IMR-90 (cell line): ENCODE measurements around the gene ETV6. TPM values are rescaled to one million over a fixed set of nuclear protein-coding genes. Genes with fewer than 3 reads are reported as not detected.

ENCODE experiments used
- ATAC-seq: fragments of 200-7000 bp; cut with Tn5 transposase; 2 replicates; pipeline ENCODE4 v1.9.1; 2020; ENCODE audit warnings: low read depth, mild to moderate bottlenecking, moderate library complexity
- BruUV-seq: library from RNA; stranded (reverse); fragments of 400-500 nt; replicated peaks from 2 replicates; lab custom pipeline; 2021; lab: Mats Ljungman, UMichigan
- CTCF ChIA-PET: fragments of 300-600 bp; formaldehyde crosslinking; extraction: SDS; loops from one replicate; lab custom pipeline; 2021; ENCODE audit warnings: antibody characterized with exemption; lab: Yijun Ruan, JAX
- POLR2A ChIA-PET: fragments of 300-600 bp; sonication (Branson Sonifier 250); formaldehyde crosslinking; loops from one replicate; lab custom pipeline; 2022; ENCODE audit warnings: antibody characterized with exemption; ENCODE audit not compliant: unreplicated experiment; lab: Charles Lee
- DNase-seq: peaks from one replicate; pipeline ENCODE4 v3.0.0; 2013
- H2AFZ ChIP-seq: replicated peaks from 2 replicates; pipeline ENCODE3; 2013; ENCODE audit warnings: low read length, mild to moderate bottlenecking; ENCODE audit not compliant: poor library complexity
- H2AK5ac ChIP-seq: 2 replicates; pipeline ENCODE4 v1.6.1; 2013; ENCODE audit warnings: low read depth, low read length, inconsistent platforms
- H2AK9ac ChIP-seq: replicated peaks from 2 replicates; pipeline ENCODE3; 2013; ENCODE audit warnings: mild to moderate bottlenecking, low read depth, low read length, moderate library complexity; ENCODE audit not compliant: poor library complexity
- H2BK120ac ChIP-seq: 2 replicates; pipeline ENCODE4 v1.6.1; 2013; ENCODE audit warnings: low read depth, low read length, inconsistent platforms
- H2BK15ac ChIP-seq: 3 replicates; pipeline ENCODE4 v1.6.1; 2013; ENCODE audit warnings: low read depth, low read length, inconsistent platforms
- H2BK20ac ChIP-seq: 2 replicates; pipeline ENCODE4 v1.6.1; 2013; ENCODE audit warnings: low read depth, mild to moderate bottlenecking, inconsistent platforms, low read length, moderate library complexity
- H2BK5ac ChIP-seq: 2 replicates; pipeline ENCODE4 v1.6.1; 2013; ENCODE audit warnings: mild to moderate bottlenecking, low read depth, low read length, inconsistent platforms; ENCODE audit not compliant: poor library complexity, severe bottlenecking
- H3K14ac ChIP-seq: replicated peaks from 2 replicates; pipeline ENCODE4 v1.6.1; 2013; ENCODE audit warnings: low read depth, low read length, inconsistent platforms
- H3K18ac ChIP-seq: 2 replicates; pipeline ENCODE4 v1.6.1; 2013; ENCODE audit warnings: low read depth, low read length, control low read depth
- H3K23ac ChIP-seq: 2 replicates; pipeline ENCODE4 v1.6.1; 2013; ENCODE audit warnings: low read depth, low read length, inconsistent platforms
- H3K27ac ChIP-seq: 2 replicates; pipeline ENCODE4 v1.5.1; 2013; ENCODE audit warnings: mild to moderate bottlenecking, control low read depth, low read length; ENCODE audit not compliant: insufficient read depth
- H3K27me3 ChIP-seq: 2 replicates; pipeline ENCODE4 v1.6.1; 2013; ENCODE audit warnings: low read length; ENCODE audit not compliant: control insufficient read depth, insufficient read depth
- H3K36me3 ChIP-seq: 2 replicates; pipeline ENCODE4 v1.6.1; 2013; ENCODE audit warnings: low read length, mixed read lengths; ENCODE audit not compliant: control insufficient read depth, insufficient read depth
- H3K4ac ChIP-seq: 2 replicates; pipeline ENCODE4 v1.6.1; 2013; ENCODE audit warnings: low read depth, low read length, inconsistent platforms
- H3K4me1 ChIP-seq: 2 replicates; pipeline ENCODE4 v1.6.1; 2013; ENCODE audit warnings: low read length, mixed read lengths; ENCODE audit not compliant: control insufficient read depth, insufficient read depth
- H3K4me2 ChIP-seq: 2 replicates; pipeline ENCODE4 v1.6.1; 2013; ENCODE audit warnings: low read depth, mild to moderate bottlenecking, control low read depth, low read length, moderate library complexity
- H3K4me3 ChIP-seq: 2 replicates; pipeline ENCODE4 v1.5.1; 2013; ENCODE audit warnings: low read depth, mild to moderate bottlenecking, control low read depth, low read length, moderate library complexity; ENCODE audit not compliant: insufficient read depth
- H3K56ac ChIP-seq: 2 replicates; pipeline ENCODE4 v1.6.1; 2013; ENCODE audit warnings: low read length, inconsistent platforms; ENCODE audit not compliant: insufficient read depth; ENCODE audit errors: extremely low read depth
- H3K79me1 ChIP-seq, 2 experiments: 2 replicates each; pipeline ENCODE4 v1.6.1; 2013; ENCODE audit warnings: low read length in 2 of 2, inconsistent platforms in 1 of 2, low read depth in 1 of 2
- H3K9ac ChIP-seq: 2 replicates; pipeline ENCODE4 v1.6.1; 2013; ENCODE audit warnings: low read depth, low read length, control low read depth
- H3K9me1 ChIP-seq: 2 replicates; pipeline ENCODE4 v1.6.1; 2013; ENCODE audit warnings: low read length, inconsistent platforms; ENCODE audit not compliant: insufficient read depth
- H3K9me3 ChIP-seq: 2 replicates; pipeline ENCODE4 v1.6.1; 2013; ENCODE audit warnings: low read length; ENCODE audit not compliant: control insufficient read depth, insufficient read depth
- H4K20me1 ChIP-seq: 2 replicates; pipeline ENCODE4 v1.6.1; 2013; ENCODE audit warnings: low read length, inconsistent platforms; ENCODE audit not compliant: insufficient read depth
- H4K5ac ChIP-seq: 2 replicates; pipeline ENCODE4 v1.6.1; 2013; ENCODE audit warnings: mild to moderate bottlenecking, low read depth, low read length, control low read depth
- H4K8ac ChIP-seq, 2 experiments: 2 replicates each; pipeline ENCODE4 v1.6.1; 2013; ENCODE audit warnings: low read depth in 2 of 2, low read length in 2 of 2, control low read depth in 1 of 2, inconsistent platforms in 1 of 2
- H4K91ac ChIP-seq: 2 replicates; pipeline ENCODE4 v1.6.1; 2013; ENCODE audit warnings: low read depth, low read length, inconsistent platforms; ENCODE audit not compliant: insufficient read depth
- CTCF ChIP-seq: conservative IDR thresholded peaks from 2 replicates; pipeline ENCODE4 v1.5.1; 2012; ENCODE audit warnings: mild to moderate bottlenecking, low read depth, low read length, improper control_type of control experiment
- ELK1 ChIP-seq: fragments of 150-350 bp; IDR thresholded peaks from 2 replicates; pipeline ENCODE4 v1.6.1; 2016; ENCODE audit warnings: low read depth, mild to moderate bottlenecking, low read length, moderate library complexity, borderline replicate concordance
- FOS ChIP-seq: fragments of 150-350 bp; IDR thresholded peaks from 2 replicates; pipeline ENCODE4 v1.6.1; 2016; ENCODE audit warnings: low read depth, low read length
- MAZ ChIP-seq: IDR thresholded peaks from 2 replicates; pipeline ENCODE4 v1.6.1; 2012; ENCODE audit warnings: low read depth, mild to moderate bottlenecking, low read length, improper control_type of control experiment, moderate library complexity, borderline replicate concordance
- POLR2A ChIP-seq: IDR thresholded peaks from 2 replicates; pipeline ENCODE4 v1.6.1; 2012; ENCODE audit warnings: mild to moderate bottlenecking, low read depth, low read length
- RAD21 ChIP-seq: IDR thresholded peaks from 2 replicates; pipeline ENCODE4 v1.6.1; 2012; ENCODE audit warnings: low read length, improper control_type of control experiment
- RCOR1 ChIP-seq: IDR thresholded peaks from 2 replicates; pipeline ENCODE4 v1.6.1; 2012; ENCODE audit warnings: mild to moderate bottlenecking, low read length, improper control_type of control experiment; ENCODE audit not compliant: insufficient replicate concordance
- RFX5 ChIP-seq: IDR thresholded peaks from 2 replicates; pipeline ENCODE4 v1.8.0; 2012; ENCODE audit warnings: low read depth, mild to moderate bottlenecking, low read length, moderate library complexity
- SMC3 ChIP-seq: fragments of 150-350 bp; IDR thresholded peaks from 2 replicates; pipeline ENCODE4 v1.6.1; 2016; ENCODE audit warnings: low read depth, mild to moderate bottlenecking, antibody characterized with exemption, low read length, moderate library complexity
- WGBS, 2 experiments: methylation state at CpG; one replicate each; pipeline versions ENCODE4 v1.1.5 to v1.1.7; 2013; ENCODE audit warnings: missing lambda C conversion rate in 2 of 2; ENCODE audit not compliant: insufficient read length in 1 of 2; ENCODE audit errors: extremely low coverage in 2 of 2; 5-methylcytosine and 5-hydroxymethylcytosine counted together
- dilution Hi-C: fragments of 300-500 bp; cut with HindIII; formaldehyde crosslinking; loops from one replicate; pipeline ENCODE4 v1.14.3; 2018; ENCODE audit warnings: low sequenced_read_pairs; ENCODE audit not compliant: unreplicated experiment
- in situ Hi-C: fragments of 300-500 bp; cut with MboI; formaldehyde crosslinking; loops from 3 replicates; pipeline ENCODE4 v1.14.3; 2019; ENCODE audit warnings: low sequenced_read_pairs, inconsistent platforms, mixed read lengths
- intact Hi-C: fragments of 100-400 bp; cut with micrococcal nuclease; formaldehyde crosslinking; loops from 2 replicates; pipeline ENCODE4 v1.10.0; 2022
- polyA plus RNA-seq, 3 experiments: library from polyadenylated mRNA; depleted of rRNA; stranded (reverse); fragments of >200 nt; gene quantifications; 2 replicates each; pipeline ENCODE4 v1.2.3, GENCODE V29; 2012; ENCODE audit warnings: low replicate concordance in 1 of 3
- total RNA-seq: library from RNA; depleted of rRNA; stranded (reverse); fragments of >200 nt; gene quantifications from 2 replicates; pipeline ENCODE4 v1.2.3, GENCODE V29; 2012
- TF ChIP-seq, protein P1 (sequence below): fragments of 150-350 bp; IDR thresholded peaks from 2 replicates; pipeline ENCODE4 v1.6.1; 2017; ENCODE audit warnings: mild to moderate bottlenecking, antibody characterized with exemption, low read length, low read depth

The ETV6 gene
- total and polyA plus RNA-seq, 2 of the 4 experiments (the other 2 are of a cell fraction) = 8.4 to 9.9 TPM

DNA sequence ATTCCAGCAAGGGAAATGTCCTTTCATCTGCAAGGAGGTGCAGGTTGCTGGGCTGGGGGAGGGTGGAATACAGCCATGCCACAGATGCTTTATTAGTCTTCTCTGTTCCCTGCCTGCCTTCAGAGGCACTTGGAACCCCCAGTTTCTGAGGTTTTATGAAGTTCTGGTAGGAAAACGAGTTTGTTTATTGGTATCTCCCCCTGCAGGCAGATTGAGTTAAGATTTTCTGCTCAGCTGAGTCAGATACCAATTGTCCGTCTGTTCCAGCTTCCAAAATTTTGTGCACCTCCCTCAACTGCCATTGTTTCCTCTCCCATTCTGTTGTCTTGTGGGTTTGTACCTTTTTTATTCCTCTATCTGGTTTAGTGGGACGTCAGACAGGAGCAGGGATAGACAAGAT, 155.6 kb downstream of the ETV6 start:
- H3K18ac ChIP-seq = no peak overlapping the region
- H3K4me2 ChIP-seq = no peak overlapping the region
- no peak for ATAC-seq
- BruUV-seq = no TSS peak
- H2BK120ac ChIP-seq = no peak overlapping the region
- WGBS, 2 experiments = no CpG with 5 or more reads among the region's 3 CpGs
- H4K91ac ChIP-seq = no peak overlapping the region
- H3K23ac ChIP-seq = no peak overlapping the region
- no peak overlapping the region for H3K4ac ChIP-seq
- TF ChIP-seq SMC3 (no peak), MAZ (no peak), FOS (no peak), RAD21 (no peak; the same call in 1 of the 2 replicates), RCOR1 (no peak), CTCF (no peak; the same call in 1 of the 2 replicates), RFX5 (no peak), POLR2A (no peak), ELK1 (no peak)
- TF ChIP-seq, protein P1, sequence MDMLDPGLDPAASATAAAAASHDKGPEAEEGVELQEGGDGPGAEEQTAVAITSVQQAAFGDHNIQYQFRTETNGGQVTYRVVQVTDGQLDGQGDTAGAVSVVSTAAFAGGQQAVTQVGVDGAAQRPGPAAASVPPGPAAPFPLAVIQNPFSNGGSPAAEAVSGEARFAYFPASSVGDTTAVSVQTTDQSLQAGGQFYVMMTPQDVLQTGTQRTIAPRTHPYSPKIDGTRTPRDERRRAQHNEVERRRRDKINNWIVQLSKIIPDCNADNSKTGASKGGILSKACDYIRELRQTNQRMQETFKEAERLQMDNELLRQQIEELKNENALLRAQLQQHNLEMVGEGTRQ = no peak
- in situ Hi-C loops (no loop called here), dilution Hi-C loops (no loop called here), intact Hi-C loops (no loop called here)
- no peak overlapping the region for H3K56ac ChIP-seq
- H4K5ac ChIP-seq = no peak overlapping the region
- no peak overlapping the region for H2BK15ac ChIP-seq
- no peaks in the 10 kb centered on the region for H3K4me1 ChIP-seq
- no peak overlapping the region for H4K8ac ChIP-seq
- H2AK9ac ChIP-seq = no peak overlapping the region
- H3K14ac ChIP-seq = no peak overlapping the region
- no peaks in the 10 kb centered on the region for H3K9me3 ChIP-seq
- POLR2A ChIA-PET = no interaction called here
- no peak overlapping the region for H3K9ac ChIP-seq
- peaks cover 19 to 49% of the 10 kb centered on the region in 2 experiments for H3K79me1 ChIP-seq
- no peak overlapping the region for H2AFZ ChIP-seq
- H4K20me1 ChIP-seq = peaks cover 3% of the 10 kb centered on the region; the same call in 1 of the 2 replicates
- H3K9me1 ChIP-seq = 0 out of 2 replicates have a peak, but pooled peaks cover 2% of the 10 kb centered on the region
- no peak overlapping the region for H3K4me3 ChIP-seq
- no peak for DNase-seq
- H2BK5ac ChIP-seq = no peak overlapping the region
- no peak overlapping the region for H2BK20ac ChIP-seq
- no peaks in the 10 kb centered on the region for H3K27me3 ChIP-seq
- H3K36me3 ChIP-seq = peaks cover 1% of the 10 kb centered on the region
- H2AK5ac ChIP-seq = no peak overlapping the region
- CTCF ChIA-PET = interaction anchor here (0.7 to 0.9 kb wide), 2 partner anchors 40 to 169 kb away, joined by 4 read pairs; no protein-coding TSS in a partner anchor
- no peak overlapping the region for H3K27ac ChIP-seq
